ENCODE measurements around the gene DLGAP1.

GRCh38 chr18:3605954-3606443 is 849.1 kb downstream of the DLGAP1 start:
- TF ChIP-seq MAFK (IDR thresholded peaks at IDR 0.05; ENCODE audit: low read depth, low read length): no peak
- no peak for TF ChIP-seq RFX5 (IDR thresholded peaks at IDR 0.05; ENCODE audit: low read depth, low read length)
- no peak for TF ChIP-seq POLR2A (IDR thresholded peaks at IDR 0.05; ENCODE audit: low read depth, low read length)
- no peak for TF ChIP-seq CTCF (conservative IDR thresholded peaks at IDR 0.05; ENCODE audit: low read depth, low read length)
- no peak for TF ChIP-seq USF2 (IDR thresholded peaks at IDR 0.05; ENCODE audit: low read depth, low read length)
